Inflammatory macrophage treated with lipopolysaccharide for 1 hour (primary cell): ENCODE measurements around the gene JMJD6.
"Not testable (repeated sequence)": the region's sequence is repeated elsewhere in the genome, so short reads cannot be mapped to it uniquely, and the experiment has no call there.

Experiments used
- DNase-seq, 2 donors: peaks; one replicate each; pipeline ENCODE4 v3.0.0-alpha.2; 2020 to 2022

The JMJD6 gene

DNA sequence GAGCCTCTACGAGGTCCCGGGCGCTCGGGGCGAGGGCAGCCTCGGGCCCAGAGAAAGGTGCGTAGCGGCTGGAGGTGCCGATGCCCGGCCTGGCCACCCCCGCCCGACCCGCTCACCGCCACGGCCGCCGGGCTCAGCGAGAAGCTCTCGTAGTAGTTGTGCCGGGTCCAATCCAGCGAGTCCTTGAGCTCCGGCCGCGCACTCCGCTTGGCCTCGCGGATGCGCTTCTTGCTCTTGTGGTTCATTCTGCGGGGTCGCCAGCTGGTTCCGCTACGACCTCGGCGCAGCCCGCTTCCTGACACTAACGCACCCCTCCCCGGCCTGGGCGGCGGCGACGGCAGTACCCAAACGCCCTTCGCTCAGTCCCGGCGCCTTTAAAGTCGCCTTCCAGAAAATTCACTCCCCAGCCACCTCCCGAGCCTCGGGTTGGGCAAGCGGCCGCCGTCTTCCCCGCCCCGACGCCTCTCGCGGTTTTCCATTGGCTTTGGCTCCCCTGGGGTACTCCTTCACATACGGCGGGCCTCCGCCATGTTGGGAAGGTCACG lies at the start of gene JMJD6:
Gene JMJD6, minus strand, starts transcription at position 376 of the 545 bp plus-strand sequence. Its CDS starts 131 bp downstream, at position 245.
- DNase-seq: peak; percentile 94

GRCh38 chr17:76775021-76775600 lies 48.7 kb upstream of the JMJD6 start:
- DNase-seq: no peak

GRCh38 chr17:76772842-76773525 lies 46.6 kb upstream of the JMJD6 start:
- DNase-seq: peak; percentile 31 to 57

GRCh38 chr17:76758570-76758969 lies 32.2 kb upstream of the JMJD6 start:
- no peak for DNase-seq

GRCh38 chr17:76757256-76757655 lies 30.9 kb upstream of the JMJD6 start:
- no peak for DNase-seq

- no peak for DNase-seq
Observed at GRCh38 chr17:76755285-76755684, 28.9 kb upstream of the JMJD6 start.

DNA sequence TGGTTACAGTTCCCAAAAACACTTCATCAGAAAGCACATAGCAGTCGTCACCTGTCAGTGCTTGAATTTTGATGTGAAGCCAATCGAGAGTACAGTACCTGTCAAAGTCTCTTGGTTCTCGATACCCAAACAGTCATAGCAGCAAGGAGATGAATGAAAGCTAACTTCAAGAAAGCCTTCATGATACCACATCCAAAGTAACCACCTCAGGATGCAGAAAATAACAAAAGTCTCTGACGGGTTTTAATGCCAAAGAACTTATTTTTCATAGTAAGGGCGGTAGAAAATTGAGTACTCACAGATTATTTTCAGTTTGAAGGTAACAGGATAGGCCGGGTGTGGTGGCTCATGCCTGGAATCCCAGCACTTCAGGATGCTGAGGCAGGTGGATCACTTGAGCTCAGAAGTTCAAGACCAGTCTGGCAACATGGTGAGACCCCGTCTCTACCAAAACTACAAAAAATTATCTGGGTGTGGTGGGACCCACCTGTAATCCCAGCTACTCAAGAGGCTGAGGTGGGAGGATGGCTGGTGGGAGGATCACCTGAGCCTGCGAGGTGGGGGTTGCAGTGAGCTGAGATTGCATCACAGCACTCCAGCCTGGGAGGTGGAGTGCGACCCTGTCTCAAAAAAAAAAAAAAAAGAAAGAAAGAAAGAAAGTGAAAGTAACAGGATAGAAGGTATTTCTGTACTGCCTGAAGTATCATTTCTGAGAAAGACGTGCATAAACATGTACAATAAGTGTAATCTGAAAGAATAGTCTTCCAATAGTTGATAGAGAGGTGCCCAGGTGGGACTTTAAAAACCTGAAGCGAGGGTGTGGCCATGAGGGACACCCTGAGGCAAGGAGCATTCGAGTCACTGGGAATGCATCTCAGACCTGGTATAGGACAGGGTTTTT lies 26.9 kb upstream of the JMJD6 start:
- DNase-seq: no peak

GRCh38 chr17:76752006-76752405 lies 25.6 kb upstream of the JMJD6 start:
- DNase-seq: no peak

DNA sequence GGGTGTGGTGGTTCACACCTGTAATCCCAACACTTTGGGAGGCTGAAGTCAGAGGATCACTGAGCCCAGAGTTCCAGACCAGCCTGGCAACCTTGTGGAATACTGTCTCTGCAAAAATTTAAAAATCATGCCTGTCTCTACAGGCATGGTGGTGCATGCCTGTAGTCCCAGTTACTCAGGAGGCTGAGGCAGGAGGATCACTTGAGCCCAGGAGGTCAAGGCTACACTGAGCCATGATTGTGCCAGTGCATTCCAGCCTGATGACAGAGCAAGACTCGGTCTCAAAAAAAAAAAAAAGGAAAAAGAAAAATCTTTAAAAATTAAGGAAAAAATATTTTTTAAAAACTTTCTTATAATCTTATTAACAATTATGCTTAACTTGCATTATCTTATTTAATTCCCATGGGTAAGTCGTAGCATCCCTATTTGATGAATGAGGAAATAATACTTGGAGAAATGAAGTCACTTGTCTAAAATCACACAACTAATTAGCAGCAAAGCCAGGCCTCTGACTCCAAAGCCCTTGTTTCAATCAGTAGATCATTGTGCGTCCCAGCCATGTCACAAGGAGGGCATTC lies 25.1 kb upstream of the JMJD6 start:
- no peak for DNase-seq

GRCh38 chr17:76748657-76749056 lies 22.3 kb upstream of the JMJD6 start:
- no peak for DNase-seq

DNA sequence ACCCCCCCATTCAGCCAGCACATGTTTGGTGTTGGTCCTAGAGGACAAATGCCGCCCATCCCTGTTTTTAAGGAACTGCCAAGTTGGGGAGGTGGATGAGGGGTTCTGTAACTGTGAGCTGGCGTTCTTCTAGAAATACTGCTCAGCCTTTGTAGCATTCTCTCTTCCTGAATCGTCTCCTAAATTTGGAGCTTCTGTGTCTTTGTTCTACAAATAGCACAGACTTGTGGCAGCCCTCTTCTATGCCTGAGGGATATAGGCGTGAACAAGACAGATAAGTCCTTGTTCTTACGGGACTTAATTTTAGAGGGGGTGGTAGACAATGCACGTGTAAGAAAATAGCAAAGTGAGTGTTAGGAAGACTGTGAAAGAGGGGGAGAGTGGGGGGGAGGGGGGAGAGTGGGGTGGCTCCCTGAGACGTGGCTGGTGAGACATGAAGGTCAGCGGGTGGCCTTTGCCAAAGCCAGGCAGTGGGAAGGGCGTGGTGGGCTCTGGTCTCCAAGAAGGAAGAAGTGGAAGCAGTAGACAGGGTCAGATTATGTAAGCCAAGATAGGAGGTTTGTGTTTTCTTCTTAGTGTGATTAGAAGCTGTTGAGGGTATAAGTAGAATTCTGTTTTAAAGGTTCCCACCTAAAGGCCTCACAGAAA lies 21.4 kb upstream of the JMJD6 start:
- no peak for DNase-seq

DNA sequence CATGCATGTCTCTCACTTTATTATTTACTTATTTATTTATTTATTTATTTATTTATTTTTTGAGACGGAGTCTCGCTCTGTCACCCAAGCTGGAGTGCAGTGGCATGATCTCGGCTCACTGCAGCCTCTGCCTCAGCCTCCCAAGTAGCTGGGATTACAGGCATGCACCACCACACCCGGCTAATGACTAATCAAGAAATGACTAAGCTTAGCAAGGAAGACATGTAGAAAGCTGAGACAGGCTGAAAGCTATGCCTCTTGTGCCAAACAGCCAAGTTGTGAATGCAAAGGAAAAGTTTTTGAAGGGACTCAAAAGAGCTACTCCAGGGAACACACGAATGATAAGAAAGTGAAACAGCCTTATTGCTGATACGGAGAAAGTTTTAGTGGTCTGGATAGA lies 19.4 kb upstream of the JMJD6 start:
- DNase-seq: not testable (repeated sequence)

GRCh38 chr17:76744747-76745146 lies 18.3 kb upstream of the JMJD6 start:
- no peak for DNase-seq

GRCh38 chr17:76742958-76743357 lies 16.6 kb upstream of the JMJD6 start:
- DNase-seq: no peak

DNA sequence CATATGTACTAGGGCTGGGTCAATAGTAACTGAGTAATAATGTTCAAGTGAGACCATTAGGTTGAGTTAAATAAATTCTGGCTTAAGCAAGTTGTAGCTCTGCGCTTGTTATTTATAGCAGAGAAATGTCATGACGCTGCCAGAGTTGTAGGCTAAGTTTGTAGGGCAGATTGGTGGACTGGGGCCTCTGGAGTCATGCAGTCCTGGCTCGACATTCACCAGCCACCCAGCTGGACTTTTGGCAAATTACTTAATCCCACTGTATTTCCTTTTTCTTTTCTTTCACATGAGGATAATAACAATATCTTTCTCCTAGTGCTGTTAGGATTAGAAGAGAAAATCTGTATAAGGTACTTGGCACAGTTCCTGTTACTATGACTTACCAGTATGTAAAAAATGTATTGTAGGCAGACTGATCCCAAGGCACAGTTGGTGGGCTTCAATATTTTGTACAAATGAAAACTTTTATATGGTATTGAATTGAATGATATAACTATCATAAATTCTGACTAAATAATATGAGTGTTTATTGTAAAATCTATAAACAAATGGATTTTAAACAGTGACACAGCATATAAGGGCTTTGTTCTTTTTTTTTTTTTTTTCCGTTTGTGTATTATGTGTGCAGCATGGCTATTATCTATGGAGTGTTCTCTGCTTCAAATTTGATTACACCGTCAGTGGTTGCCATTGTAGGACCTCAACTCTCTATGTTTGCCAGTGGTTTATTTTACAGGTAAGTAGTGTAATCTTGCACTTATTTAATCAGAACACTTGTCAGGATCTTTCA lies 14.1 kb upstream of the JMJD6 start:
- DNase-seq: no peak

GRCh38 chr17:76739568-76740115 lies 13.2 kb upstream of the JMJD6 start:
- not testable (repeated sequence) for DNase-seq

DNA sequence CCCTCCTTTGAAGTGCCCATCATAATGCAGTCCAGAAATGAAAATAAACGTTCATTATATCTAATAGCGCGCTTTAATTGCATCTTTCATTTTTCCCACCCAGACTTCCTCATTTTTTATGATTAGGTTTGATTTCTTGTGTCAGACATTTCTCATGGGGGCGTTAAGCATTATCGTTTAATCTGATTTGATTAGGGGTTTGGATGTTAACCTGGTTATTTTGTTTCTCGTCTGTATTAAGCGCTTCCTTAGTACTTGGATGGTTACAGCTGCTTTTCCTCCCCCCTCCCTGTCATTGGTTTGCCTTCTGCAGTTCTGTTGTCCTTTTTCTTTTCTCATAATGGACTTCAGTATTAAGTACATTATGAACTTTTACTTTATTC lies 12.1 kb upstream of the JMJD6 start:
- DNase-seq: no peak

DNA sequence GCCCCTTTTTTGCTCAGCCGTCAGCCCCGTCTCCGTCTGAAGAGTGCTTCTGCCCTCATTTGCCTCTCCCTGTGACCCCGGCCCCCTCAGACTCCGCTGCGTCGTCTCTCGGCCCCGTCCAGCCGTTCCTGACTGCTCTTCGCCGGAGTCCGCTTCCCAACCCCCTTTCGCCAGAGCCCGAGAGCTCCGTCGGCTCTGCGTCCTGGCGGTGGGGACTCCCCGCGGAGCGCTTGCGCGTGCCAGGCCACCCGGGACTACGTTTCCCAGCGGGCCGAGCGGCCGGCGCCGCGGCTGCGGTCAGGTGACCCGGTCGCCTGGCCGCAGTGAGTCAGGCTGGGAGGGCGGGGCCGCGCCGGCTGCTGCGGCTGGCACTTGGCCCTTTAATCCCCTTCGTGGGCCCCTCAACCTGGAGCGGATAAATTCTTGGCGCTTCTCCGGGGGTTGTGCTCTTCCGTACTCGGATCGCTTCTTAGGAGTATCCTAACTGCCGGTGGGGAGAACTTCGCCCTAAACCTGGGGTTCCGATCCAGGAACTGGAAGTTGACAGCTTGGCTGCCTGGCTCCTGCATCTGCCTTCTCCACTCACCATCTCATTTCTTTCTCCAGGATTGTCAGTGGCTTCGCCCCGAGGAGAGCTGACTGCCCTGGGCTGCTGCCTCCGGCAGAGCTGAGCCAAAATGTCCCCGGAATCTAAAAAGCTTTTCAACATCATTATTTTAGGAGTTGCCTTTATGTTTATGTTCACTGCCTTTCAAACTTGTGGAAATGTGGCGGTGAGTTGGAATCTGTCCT lies 11.5 kb upstream of the JMJD6 start, which contains the start of gene MFSD11:
Gene MFSD11, plus strand, starts transcription at position 444 of the 792 bp plus-strand sequence. Its CDS starts 234 bp downstream, at position 678.
- DNase-seq: peak; percentile 86 to 89

DNA sequence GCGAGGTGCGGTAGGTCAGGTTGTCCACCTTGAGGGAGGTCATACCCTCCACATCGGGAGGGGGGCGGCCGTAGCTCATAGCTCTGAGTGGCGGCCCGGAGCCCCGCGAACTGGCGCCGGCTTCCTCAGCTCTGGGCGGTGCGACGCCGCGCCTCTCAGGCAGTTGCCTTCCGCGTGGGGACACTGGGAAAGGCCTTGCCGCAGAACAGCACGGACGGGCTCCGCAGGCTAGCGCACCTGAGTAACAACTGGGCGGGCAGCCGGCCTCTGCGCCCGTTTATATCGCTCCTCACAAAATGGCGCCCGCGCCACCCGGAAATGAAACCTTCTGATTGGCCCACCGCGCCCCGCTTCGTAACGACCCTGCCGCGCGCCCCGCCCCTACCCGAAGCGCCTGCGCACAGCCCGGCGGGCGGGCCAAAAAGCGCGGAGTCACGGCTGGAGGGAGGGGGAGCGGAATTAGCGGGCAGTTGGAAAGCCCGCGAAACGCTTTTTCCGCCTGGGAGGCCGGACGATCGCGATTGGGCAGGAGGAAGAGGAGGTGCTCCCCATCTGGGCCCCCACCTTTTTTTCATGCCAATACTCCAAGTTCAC lies 10.8 kb upstream of the JMJD6 start, which contains the start of gene SRSF2:
Gene SRSF2, minus strand, starts transcription at position 250 of the 594 bp plus-strand sequence. Its CDS starts 171 bp downstream, at position 79.
- peak; percentile 98 for DNase-seq
